DMS153 treated with DMSO at 0.1 percent for 48 hours (cell line): ENCODE data around the gene POU3F1.

Experiments used
- DNase-seq: peaks from one replicate; lab custom pipeline; 2025; ENCODE audit not compliant: unreplicated experiment; lab: John Stamatoyannopoulos, UW

The POU3F1 gene

GRCh38 chr1:38029081-38029681 lies 17.4 kb downstream of the POU3F1 start:
- peak; percentile 54 for DNase-seq

GRCh38 chr1:38028671-38029070 lies 17.9 kb downstream of the POU3F1 start:
- no peak for DNase-seq

- DNase-seq = no peak
These were observed 18.4 kb downstream of the POU3F1 start for GRCh38 chr1:38028105-38028591.

GRCh38 chr1:38027201-38028104 lies 19.1 kb downstream of the POU3F1 start:
- DNase-seq = peak; percentile 21

- peak; percentile 34 for DNase-seq
These were observed 19.9 kb downstream of the POU3F1 start for GRCh38 chr1:38026592-38027200.

GRCh38 chr1:38025664-38026063 lies 20.9 kb downstream of the POU3F1 start:
- DNase-seq = no peak

GRCh38 chr1:38025233-38025632 lies 21.4 kb downstream of the POU3F1 start:
- DNase-seq = no peak

- no peak for DNase-seq
These were observed 23.8 kb downstream of the POU3F1 start for GRCh38 chr1:38022810-38023209.

- DNase-seq = no peak
These were observed 24.6 kb downstream of the POU3F1 start for GRCh38 chr1:38021969-38022368.

- DNase-seq = no peak
These were observed 26.2 kb downstream of the POU3F1 start for GRCh38 chr1:38020396-38020795.

- DNase-seq = no peak
These were observed 27.7 kb downstream of the POU3F1 start for GRCh38 chr1:38018864-38019343.

- no peak for DNase-seq
These were observed 30.4 kb downstream of the POU3F1 start for GRCh38 chr1:38015978-38016725.

GRCh38 chr1:38014724-38015424 lies 31.7 kb downstream of the POU3F1 start:
- no peak for DNase-seq

- DNase-seq = no peak
These were observed 32.4 kb downstream of the POU3F1 start for GRCh38 chr1:38014171-38014570.

GRCh38 chr1:38013227-38013622 lies 33.4 kb downstream of the POU3F1 start:
- no peak for DNase-seq

GRCh38 chr1:38012363-38013226 lies 34.0 kb downstream of the POU3F1 start, which contains the start of gene UTP11:
Gene UTP11, plus strand, starts transcription at chr1:38012734. Its CDS starts 69 bp downstream, at chr1:38012803.
- DNase-seq = peak; percentile 100

- no peak for DNase-seq
These were observed 36.8 kb downstream of the POU3F1 start for GRCh38 chr1:38009841-38010180.

GRCh38 chr1:38009088-38009840 lies 37.3 kb downstream of the POU3F1 start:
- no peak for DNase-seq
